GM19324 (cell line): ENCODE data around the gene DAZAP1.

ENCODE experiments used
- ATAC-seq: cut with Tn5 transposase; IDR thresholded peaks from one replicate; pipeline ENCODE4 v1.9.1; 2021; ENCODE audit warnings: mild to moderate bottlenecking, moderate library complexity; ENCODE audit not compliant: unreplicated experiment, low FRiP score

The DAZAP1 gene

DNA sequence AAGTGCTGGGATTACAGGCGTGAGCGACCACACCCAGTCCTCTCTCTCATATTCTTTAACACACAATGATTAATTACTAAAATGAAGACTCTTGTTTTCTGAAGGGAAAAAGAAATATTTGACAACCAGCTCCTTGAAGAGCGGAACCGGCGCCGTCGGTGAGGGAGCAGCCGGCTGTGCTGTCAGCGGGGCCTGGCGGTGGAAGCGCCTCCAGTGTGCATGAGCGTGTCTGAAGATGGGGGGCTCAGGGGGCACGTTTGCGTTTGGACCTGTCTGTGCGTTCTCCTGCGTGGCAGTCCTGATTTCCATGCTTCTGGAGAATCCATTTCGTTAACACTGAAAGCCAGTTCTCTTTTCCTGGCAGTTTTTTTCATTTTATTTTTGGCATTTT is 31.0 kb upstream of the DAZAP1 start:
- no peak for ATAC-seq

DNA sequence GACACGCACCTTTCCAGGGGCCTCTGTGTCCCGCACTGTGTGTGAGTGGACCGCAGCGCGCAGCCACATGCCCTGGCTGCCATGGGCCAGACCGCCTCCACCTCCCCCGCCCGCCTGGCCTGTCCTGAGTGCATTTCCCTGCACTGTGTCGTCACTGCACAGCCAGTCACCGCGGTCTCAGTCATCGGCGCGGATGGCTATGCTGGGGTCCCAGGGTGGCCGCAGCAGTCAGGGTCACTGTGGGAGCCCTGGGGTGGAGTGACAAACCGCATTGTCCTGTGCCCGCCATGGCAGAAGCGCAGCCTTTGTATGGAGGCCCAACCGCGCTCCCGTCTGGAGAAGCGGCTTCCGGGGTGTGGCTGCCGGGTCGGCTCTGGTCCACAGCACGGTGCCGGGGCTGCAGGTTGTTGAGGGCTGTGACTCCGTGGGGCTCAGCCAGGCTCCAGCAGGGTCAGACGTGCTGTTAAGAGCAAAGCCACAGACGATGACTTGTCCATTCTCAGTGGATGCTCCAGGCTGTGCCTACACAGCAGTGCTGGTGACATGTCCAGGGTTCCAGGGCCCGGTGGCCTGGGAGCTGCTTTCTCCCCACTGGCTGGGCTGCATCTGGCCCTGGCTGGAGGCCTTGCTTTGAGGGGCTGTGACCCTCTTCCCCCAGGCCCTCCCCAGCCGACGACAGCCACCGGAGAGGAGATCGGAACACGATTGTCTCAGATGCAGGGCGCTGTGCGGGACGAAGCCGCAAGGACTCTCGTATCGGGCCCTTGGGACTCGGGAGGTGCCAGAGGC is 30.0 kb upstream of the DAZAP1 start:
- ATAC-seq: no peak

DNA sequence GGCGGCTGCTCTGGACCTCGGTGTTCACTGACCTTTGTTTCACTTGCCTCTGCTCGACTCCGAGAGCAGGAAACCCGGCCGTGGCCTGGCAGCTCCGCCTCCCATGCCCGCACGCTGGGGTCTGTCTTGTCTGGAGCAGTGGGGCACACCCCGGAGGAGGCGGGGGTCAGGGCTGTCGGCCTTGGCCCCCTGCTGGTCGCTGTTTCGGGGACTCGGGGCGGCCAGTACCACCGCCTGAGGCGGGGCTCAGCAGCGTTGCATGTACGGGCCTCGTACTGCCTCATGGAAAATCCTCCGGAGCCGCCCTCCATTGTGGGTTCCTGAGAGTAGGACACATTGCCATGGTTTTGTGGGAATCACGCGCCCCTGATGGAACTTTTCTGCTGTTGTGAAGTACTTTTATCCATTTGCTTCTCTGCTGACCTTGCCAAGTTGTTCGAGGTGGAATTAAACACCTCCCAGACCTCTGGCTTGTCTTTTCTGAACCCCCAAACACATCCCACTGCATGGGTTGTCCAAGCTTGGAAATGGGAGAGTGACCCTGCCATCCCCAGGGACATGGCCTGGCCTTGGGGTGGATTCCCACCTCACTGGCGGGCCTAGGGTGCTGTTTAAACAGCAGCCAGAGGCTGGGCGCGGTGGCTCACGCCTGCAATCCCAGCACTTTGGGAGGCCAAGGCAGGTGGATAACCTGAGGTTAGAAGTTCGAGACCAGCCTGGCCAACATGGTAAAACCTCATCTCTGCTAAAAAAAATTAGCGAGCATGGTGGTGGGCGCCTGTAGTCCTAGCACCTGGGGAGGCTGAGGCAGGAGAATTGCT is 29.2 kb upstream of the DAZAP1 start:
- no peak for ATAC-seq

DNA sequence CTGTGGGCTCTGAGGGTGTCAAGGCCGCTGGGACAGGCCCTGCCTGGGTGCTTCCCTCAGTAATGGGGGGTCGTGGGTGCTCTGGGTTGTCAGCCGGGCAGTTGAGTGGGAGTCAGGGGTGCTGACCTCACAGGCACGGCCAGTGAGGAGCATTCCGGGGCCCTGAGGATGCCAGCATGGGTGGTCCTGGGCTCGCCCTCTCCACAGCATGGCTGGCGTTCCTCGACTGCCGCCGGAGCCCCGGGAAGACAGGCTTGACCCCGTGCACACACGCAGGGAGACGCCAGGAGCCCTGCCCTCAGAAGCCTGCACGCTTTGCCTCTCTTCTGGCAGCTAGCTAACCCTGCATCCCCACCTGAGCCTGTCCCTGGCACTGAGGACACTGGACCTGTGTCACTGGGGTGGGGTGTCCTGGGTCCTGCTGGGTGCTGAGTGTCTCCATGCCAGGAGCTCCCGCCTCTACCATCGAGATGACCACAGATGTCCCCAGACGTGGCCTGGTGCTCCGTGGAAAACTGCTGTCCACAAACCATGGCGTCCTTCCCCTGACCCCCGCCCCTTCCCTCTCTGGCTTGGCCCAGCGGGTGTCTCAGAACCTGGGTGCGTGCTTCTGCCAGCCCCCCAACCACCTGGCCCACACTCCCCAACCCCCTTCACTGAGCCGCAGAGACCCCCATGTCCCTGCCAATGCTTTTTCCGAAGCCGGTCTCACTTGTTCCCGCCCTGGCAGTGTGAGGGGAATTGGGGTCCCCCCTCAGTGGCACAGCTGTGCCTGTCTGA is 28.1 kb upstream of the DAZAP1 start:
- ATAC-seq: no peak

DNA sequence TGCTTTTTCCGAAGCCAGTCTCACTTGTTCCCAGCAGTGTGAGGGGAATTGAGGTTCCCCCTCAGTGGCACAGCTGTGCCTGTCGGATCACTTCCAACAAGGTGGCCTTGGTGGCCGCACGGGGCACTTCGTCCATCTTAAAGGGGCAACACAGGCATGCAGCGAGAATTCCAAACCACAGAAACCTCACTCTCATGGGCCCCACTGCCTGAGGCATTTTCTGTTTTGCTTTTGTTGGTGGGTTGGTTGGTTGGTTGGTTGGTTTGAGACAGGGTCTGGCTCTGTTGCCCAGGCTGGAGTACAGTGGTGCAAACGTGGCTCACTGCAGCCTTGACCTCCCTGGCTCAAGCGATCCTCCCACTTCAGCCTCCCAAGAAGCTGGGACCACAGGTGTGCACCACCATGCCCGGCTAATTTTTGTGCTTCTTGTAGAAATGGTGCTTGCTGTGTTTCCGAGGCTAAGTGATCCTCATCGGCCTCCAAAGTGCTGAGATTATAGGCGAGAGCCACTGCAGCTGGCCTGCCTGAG is 27.4 kb upstream of the DAZAP1 start:
- ATAC-seq: no peak

DNA sequence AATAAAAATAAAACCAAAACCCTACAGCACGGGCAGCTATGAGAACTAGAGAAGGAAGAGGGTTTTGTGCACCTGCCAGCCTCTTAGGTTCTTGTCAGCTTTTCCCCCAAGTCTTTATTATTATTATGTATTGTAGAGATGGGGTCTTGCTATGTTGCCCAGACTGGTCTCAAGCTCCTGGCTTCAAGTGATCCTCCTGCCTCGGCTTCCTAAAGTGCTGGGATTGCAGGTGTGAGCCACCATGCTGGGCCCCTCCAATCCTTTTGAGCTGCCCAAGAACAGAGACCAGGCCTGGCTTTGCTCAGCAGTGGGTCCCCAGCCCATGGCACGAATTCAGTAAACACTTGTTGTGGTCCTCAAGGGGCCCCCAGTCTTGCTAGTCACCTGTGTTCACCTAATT is 25.1 kb upstream of the DAZAP1 start:
- ATAC-seq: no peak

DNA sequence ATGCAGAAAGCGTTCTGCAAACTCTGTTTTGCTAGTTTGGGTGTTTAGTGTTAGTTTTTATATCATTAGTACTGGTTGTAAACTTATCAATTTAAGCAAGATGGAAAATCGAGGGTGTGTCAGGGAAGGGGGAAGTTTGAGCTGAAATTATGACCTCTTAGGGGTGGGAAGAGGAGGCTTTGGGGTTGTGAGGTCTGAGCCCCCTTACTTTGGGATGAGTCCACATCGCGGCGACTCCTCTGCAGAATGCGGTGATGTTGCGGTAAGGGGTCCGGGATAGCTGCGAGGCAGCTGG is 24.4 kb upstream of the DAZAP1 start:
- no peak for ATAC-seq

DNA sequence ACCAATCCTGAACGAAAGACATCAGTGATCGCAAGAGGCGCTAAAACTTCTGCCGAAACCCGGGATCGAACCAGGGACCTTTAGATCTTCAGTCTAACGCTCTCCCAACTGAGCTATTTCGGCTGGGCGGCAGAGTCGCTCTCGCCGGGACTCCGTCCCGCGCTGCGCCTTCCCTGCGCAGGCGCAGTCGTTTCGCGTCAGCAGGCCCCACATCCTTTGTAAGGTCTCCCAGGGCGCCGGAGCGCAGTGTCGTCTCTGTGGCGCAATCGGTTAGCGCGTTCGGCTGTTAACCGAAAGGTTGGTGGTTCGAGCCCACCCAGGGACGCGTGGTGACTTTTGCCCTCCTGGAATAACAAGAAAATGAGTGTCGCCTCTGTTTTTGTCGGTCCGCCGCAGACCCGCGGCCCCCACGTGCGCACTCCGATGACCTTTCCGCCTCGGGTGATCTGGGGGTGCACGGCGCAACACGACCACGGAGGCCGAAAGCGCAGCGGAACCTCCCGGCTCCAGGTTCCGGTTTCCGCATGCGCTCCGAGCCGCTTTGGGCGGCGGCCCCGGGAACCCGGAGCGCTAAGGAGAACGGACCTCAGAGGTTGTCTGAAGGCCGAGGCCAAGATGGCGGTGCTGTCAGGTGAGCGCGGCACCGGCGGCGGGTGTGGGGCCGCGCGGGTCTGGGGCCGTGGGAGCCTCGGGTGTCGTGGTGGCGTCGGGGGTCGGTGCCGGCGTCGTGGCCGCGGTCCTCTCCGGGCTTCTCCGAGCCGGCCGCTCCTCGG is 23.9 kb upstream of the DAZAP1 start, which contains the start of gene NDUFS7:
Gene NDUFS7 (plus strand): TSS at position 596 of the 773 bp plus-strand sequence. CDS start 20 bp downstream, at position 616.
- ATAC-seq: peak; percentile 80

DNA sequence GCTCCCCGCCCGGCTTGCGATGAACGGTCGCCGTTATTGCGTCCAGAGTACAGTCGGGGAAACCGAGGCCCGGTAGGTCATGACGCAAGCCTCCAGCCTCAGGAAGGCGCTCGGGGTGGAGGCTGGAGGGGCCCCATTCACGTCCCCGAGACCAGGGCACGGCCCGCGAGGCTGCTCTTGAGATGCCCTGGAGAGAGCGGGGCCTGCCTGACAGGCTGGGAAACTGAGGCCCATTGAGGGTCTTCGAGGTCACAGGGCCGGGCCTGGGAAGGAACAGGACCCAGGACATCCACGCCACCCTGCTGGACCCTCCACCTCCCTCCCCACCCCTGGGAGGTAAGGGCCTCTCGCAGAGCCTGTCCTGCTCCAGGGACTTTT is 23.3 kb upstream of the DAZAP1 start:
- ATAC-seq: no peak

DNA sequence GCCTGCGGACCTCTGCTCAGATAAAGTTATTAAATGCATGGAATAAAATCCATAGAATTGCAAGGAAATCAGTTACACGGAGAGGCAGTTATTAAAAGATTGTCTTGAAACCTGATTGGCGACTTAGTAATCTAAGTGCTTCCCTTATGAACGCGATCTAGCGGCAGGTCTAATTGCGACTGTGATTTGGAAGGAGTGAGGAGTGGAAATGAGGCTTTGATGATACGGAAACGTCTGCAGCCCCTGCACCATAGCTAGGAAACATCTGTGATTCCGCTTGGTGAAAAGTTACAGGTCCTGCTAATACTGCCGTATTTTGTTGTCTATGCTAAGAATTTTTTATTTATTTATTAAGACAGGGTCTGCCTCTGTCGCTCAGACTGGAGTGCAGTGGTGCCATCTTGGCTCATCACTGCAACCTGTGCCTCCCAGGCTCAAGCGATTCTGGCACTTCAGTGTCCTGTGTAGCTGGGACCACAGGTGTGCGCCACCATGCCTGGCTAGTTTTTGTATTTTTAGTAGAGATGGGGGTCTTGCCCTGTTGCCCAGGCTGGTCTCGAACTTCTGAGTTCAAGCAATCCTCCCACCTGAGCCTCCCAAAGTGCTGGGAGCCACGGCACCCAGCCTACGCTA is 22.8 kb upstream of the DAZAP1 start:
- ATAC-seq: no peak

DNA sequence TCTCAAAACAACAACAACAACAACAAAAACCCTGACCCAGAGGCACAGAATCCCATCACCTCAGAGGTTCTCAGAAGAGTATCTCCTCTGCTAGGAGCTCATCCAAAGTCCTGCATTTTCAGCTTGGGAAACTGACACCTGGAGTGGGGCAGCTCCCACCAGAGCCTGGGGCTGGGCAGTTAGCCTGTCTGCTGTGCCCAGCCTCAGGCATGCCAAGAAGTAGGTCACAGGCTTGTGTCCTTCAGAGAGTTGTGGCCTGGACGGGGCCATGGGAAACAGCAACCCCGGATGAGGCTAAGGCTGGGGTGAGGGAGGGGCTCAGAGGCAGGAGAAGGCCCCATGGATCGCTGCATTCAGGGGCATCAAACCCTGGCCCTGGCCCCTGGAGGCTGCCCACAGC is 21.6 kb upstream of the DAZAP1 start:
- ATAC-seq: no peak

DNA sequence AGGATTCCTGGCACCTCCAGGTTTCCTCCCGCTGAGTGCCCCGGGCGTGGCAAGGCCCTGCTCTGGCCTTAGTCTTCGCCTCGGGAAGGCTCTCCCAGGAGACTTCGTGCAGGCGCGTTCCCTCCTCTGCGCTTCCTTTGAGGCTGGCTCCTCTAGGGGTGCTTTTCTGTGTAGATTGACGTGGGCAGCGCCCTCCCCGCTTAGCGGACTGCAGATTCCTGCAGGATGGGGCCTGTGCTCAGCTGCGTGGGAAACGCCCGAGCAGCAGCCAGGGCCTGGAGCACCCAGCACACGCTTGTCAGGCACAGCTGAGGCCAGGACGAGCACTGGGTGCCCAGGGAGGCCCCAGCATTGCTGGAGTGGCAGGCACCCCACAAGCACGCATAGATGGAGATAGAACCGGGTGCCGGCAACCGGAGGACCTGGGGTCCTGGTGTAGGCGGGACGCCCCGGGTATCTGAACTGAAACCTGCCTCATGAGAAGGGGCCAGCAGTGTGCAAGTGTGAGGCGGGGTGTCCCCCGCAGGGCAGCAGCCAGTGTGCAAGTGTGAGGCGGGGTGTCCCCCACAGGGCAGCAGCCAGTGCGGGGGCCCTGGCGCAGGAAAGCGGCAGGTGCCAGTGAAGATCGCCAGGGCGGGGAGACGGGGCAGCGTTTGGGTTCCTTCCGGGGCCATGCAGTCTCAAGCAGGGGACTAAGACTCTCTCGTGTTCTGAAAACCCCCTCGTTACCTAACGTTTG is 20.3 kb upstream of the DAZAP1 start:
- no peak for ATAC-seq

DNA sequence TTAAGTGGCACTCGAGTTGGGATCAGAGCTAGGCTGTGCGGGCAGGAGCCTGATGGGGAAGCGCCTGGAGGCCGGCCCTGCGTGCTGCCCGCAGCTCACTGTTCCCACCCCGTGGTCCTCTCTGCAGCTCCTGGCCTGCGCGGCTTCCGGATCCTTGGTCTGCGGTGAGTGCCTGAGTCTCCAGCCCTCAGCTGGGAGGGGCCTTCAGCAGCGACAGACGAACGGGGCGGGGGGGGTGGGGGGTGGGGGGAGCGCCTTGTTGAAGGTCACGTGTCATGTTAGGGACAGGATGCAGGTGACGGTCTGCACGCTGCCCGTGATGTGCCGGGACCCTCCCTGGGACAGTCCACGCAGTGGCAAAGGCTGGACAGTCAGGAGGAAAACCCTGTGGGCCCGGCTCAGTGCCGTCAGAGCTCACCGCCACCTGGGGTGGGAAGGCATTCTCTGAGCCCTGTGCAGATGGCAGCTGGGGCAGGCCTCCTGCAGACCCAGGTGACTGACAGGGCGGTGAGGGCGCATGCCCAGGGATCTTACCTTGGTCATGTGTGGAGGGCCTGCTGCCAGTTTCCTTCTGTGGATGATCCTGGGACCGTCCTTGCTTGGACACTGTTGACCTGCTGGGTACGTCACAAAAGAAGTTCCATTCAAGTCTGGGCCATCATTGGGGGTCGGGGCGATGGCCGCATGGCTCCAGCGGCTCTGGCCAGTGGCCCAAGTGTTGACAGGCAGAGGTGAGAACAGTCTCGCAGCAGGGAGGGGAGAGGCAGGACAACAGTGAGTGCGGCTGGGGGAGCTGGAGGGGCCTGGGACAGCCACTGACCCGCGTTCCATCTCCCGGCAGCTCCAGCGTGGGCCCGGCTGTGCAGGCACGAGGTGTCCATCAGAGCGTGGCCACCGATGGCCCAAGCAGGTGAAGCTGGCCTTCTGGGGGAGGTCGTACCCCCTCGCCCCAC is 19.4 kb upstream of the DAZAP1 start:
- ATAC-seq: no peak

DNA sequence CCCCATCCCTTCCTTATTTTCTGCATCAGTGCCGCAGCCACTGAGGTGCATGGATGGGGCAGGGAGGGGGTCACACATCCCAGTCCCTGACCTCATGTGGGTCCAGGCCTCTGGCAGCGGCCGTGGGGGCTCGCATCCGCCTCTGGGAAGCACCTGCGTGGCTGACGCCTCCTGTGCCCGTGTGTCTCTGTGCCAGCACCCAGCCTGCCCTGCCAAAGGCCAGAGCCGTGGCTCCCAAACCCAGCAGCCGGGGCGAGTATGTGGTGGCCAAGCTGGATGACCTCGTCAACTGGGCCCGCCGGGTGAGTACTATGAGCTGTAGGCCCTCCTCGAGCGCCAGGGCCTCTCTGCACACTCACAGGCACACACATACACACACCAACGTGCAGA is 18.8 kb upstream of the DAZAP1 start:
- ATAC-seq: no peak

DNA sequence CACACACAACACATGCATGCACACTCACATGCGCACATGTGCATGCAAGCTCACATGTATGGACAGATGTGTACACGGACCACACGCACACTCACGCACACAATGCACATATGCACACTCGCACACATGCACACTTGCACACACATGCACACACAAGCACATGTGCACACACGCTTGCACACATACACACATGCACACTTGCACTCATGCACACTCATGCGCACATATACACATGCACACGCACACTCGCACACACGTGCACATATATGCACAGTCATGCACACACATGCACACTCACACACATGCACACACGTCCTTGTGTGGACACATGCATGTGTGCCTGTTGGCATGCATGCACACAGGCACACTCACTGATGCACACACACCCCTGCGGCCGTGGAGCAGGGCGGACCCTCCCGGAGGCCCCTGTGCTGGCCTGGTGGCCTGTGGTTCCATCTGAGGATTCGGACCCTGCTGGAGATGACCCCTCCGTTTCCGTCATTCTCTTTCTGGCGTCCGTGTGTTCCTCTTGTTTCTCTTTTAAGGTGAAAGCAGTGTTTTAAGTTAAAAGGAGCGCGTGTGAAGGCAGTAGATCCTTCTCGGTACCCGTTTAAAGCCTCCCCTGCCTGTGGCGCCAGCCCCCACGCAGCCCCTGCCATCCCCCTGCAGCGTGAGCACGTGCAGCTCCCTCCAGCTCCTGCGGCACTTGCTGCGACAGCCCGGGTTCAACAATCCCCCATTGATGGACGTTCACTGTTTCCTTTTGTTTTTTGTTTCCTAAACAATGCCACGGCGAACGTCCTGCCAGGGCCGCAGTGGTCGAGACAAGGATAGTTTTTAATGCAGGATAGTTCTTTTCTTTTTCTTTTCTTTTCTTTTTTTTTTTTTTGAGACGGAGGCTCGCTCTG is 18.1 kb upstream of the DAZAP1 start:
- ATAC-seq: no peak

DNA sequence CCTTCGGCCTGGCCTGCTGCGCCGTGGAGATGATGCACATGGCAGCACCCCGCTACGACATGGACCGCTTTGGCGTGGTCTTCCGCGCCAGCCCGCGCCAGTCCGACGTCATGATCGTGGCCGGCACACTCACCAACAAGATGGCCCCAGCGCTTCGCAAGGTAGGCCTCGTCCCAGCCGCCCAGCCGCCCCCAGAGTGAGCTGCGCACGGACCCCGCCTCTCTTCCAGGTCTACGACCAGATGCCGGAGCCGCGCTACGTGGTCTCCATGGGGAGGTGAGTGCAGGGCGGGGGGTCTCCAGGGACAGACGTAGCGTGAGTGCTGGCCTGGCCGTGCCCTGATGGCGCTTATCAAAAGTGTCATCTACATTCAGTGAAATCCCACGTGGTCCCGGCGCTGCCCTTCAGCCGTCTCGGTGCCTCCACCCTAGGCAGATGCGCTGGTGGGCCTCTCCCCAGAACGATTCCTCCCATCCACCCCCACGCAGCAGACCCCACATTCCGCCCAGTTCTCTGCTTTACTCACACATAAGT is 16.4 kb upstream of the DAZAP1 start:
- no peak for ATAC-seq

DNA sequence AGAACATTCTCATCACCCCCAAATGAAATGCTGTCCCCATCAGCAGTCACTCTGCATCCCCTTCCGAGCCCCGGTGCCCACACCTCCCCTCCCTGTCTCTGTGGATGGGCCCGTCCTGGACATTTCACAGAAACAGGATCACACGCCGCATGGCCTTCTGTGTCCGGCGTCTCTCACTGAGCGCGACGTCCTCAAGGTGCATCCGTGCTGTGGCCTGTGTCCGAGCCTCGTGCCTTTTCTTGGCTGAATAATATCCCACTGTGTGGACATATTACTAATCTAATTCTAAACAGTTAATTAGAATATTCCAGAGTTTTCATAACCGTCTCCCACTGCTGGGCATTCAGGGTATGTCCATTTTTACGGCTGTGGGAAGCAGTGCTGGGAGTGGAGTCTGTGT is 15.0 kb upstream of the DAZAP1 start:
- no peak for ATAC-seq
